Endothelial cell of umbilical vein (primary cell): ENCODE results near the gene FGF22. TPM values are rescaled to one million over a fixed set of nuclear protein-coding genes. Genes with fewer than 3 reads are reported as not detected.

Source experiments
- BruUV-seq: library from RNA; stranded (reverse); fragments of 400-500 nt; replicated peaks from 2 replicates; lab custom pipeline; 2021; lab: Mats Ljungman, UMichigan
- CTCF ChIA-PET: fragments of 300-600, 350-600 bp; sonication (Branson Sonifier 250); formaldehyde crosslinking; loops from one replicate; lab custom pipeline; 2021; ENCODE audit warnings: antibody characterized with exemption, inconsistent platforms; lab: Charles Lee
- POLR2A ChIA-PET: fragments of 300-600, 350-600 bp; sonication (Branson Sonifier 250); formaldehyde crosslinking; loops from one replicate; lab custom pipeline; 2021; ENCODE audit warnings: antibody characterized with exemption, inconsistent platforms; lab: Charles Lee
- DNase-seq: peaks from one replicate; pipeline ENCODE4 v3.0.0-alpha.2; 2011; ENCODE audit warnings: low read depth, low spot score
- FAIRE-seq: peaks from 2 replicates; lab custom pipeline; 2011; peaks lifted over from hg19 to GRCh38; lab: Jason Lieb, UNC
- H2AFZ ChIP-seq: 2 replicates; pipeline ENCODE4 v1.6.0; 2012; ENCODE audit warnings: low read depth, low read length, control low read depth, inconsistent platforms
- H3K27ac ChIP-seq: 2 replicates; pipeline ENCODE4 v1.5.1; 2011; ENCODE audit warnings: low read depth, mild to moderate bottlenecking, control low read depth, low read length, moderate library complexity; ENCODE audit not compliant: insufficient read depth
- H3K27me3 ChIP-seq, 2 experiments: 2 replicates each; pipeline versions ENCODE4 v1.6.0 to v1.6.1; 2011; ENCODE audit warnings: low read length in 2 of 2, mixed read lengths in 1 of 2; ENCODE audit not compliant: control insufficient read depth in 2 of 2, insufficient read depth in 2 of 2
- H3K36me3 ChIP-seq, 2 experiments: 2 replicates in 1 of 2; 3 replicates in 1 of 2; pipeline ENCODE4 v1.5.1; 2011; ENCODE audit warnings: low read length in 2 of 2, mild to moderate bottlenecking in 1 of 2, moderate library complexity in 1 of 2; ENCODE audit not compliant: control insufficient read depth in 2 of 2, insufficient read depth in 2 of 2; ENCODE audit errors: extremely low read depth in 1 of 2
- H3K4me1 ChIP-seq: 3 replicates; pipeline ENCODE4 v1.5.1; 2011; ENCODE audit warnings: mild to moderate bottlenecking, low read length; ENCODE audit not compliant: control insufficient read depth, insufficient read depth; ENCODE audit errors: extremely low read depth
- H3K4me2 ChIP-seq: 2 replicates; pipeline ENCODE4 v1.6.1; 2011; ENCODE audit warnings: low read length, control low read depth, mixed read lengths; ENCODE audit not compliant: insufficient read depth
- H3K4me3 ChIP-seq, 3 experiments: fragments of 200-600 bp in 1 of 3; sonication (generic), shearing (Covaris generic) in 1 of 3; replicated peaks in 1 of 3; 2 replicates each; pipeline ENCODE4 v1.5.1; 2011 to 2016; ENCODE audit warnings: control low read depth in 3 of 3, low read length in 3 of 3, mild to moderate bottlenecking in 2 of 3, inconsistent platforms in 1 of 3, low read depth in 1 of 3, moderate library complexity in 1 of 3; ENCODE audit not compliant: insufficient read depth in 1 of 3
- H3K79me2 ChIP-seq: 2 replicates; pipeline ENCODE4 v1.6.0; 2012; ENCODE audit warnings: low read length, inconsistent platforms; ENCODE audit not compliant: control insufficient read depth, insufficient read depth
- H3K9ac ChIP-seq: replicated peaks from 2 replicates; pipeline ENCODE3; 2011; ENCODE audit warnings: low read length, control low read depth; ENCODE audit not compliant: insufficient read depth; ENCODE audit errors: extremely low read depth
- H3K9me1 ChIP-seq: replicated peaks from 3 replicates; pipeline ENCODE4 v1.6.0; 2011; ENCODE audit warnings: mild to moderate bottlenecking, low read length; ENCODE audit not compliant: control insufficient read depth, insufficient read depth; ENCODE audit errors: extremely low read depth
- H3K9me3 ChIP-seq: replicated peaks from 2 replicates; pipeline ENCODE4 v1.5.1; 2012; ENCODE audit warnings: low read length, inconsistent platforms; ENCODE audit not compliant: control insufficient read depth, insufficient read depth
- H4K20me1 ChIP-seq: replicated peaks from 2 replicates; pipeline ENCODE3; 2011; ENCODE audit warnings: mild to moderate bottlenecking, low read length; ENCODE audit not compliant: control insufficient read depth, insufficient read depth; ENCODE audit errors: extremely low read depth
- EZH2 ChIP-seq: IDR thresholded peaks from 2 replicates; pipeline ENCODE4 v1.6.1; 2012; ENCODE audit warnings: borderline replicate concordance, low read depth, mild to moderate bottlenecking, moderate library complexity, low read length, inconsistent platforms; ENCODE audit not compliant: severe bottlenecking
- FOS ChIP-seq: IDR thresholded peaks from 2 replicates; pipeline ENCODE4 v1.6.1; 2011; ENCODE audit warnings: mild to moderate bottlenecking, low read length, moderate library complexity, borderline replicate concordance; ENCODE audit not compliant: insufficient read depth
- GATA2 ChIP-seq: IDR thresholded peaks from 2 replicates; pipeline ENCODE4 v1.7.0; 2011; ENCODE audit warnings: low read depth, mild to moderate bottlenecking, moderate library complexity, mixed read lengths, low read length; ENCODE audit not compliant: insufficient read length, insufficient read depth
- JUN ChIP-seq: IDR thresholded peaks from 2 replicates; pipeline ENCODE4 v1.6.1; 2011; ENCODE audit warnings: borderline replicate concordance, low read depth; ENCODE audit not compliant: insufficient read length, insufficient read depth
- MYC ChIP-seq: IDR thresholded peaks from one replicate; pipeline ENCODE4 v1.6.1; 2011; ENCODE audit warnings: mild to moderate bottlenecking, low read depth, low read length
- POLR2A ChIP-seq: IDR thresholded peaks from 2 replicates; pipeline ENCODE4 v1.6.1; 2012; ENCODE audit warnings: low read depth, mild to moderate bottlenecking, control low read depth, low read length
- POLR2AphosphoS5 ChIP-seq: IDR thresholded peaks from 2 replicates; pipeline ENCODE4 v1.6.1; 2012; ENCODE audit warnings: low read depth, mild to moderate bottlenecking, control low read depth, low read length, moderate library complexity; ENCODE audit not compliant: insufficient read depth
- dilution Hi-C: fragments of 300-500 bp; cut with MboI; formaldehyde crosslinking; loops from one replicate; pipeline ENCODE4 v1.15.0; 2019; ENCODE audit warnings: low sequenced_read_pairs; ENCODE audit not compliant: extremely low pct_ligation_motif_present
- intact Hi-C: fragments of 100-400 bp; cut with micrococcal nuclease; formaldehyde crosslinking; loops from one replicate; pipeline ENCODE4 v1.10.0; 2022
- polyA plus RNA-seq, 4 experiments: library from polyadenylated mRNA; depleted of rRNA in 3 of 4; stranded (reverse) in 3 of 4; unstranded in 1 of 4; fragments of >200 nt; gene quantifications; 2 replicates each; pipeline versions ENCODE4 v1.2.1 to v1.2.3, GENCODE V29; 2011 to 2012; ENCODE audit warnings: missing spikeins in 1 of 4
- total RNA-seq: library from RNA; stranded (reverse); gene quantifications from 2 replicates; pipeline ENCODE4 v1.2.3, GENCODE V29; 2021
- TF ChIP-seq, protein P1 (sequence below): IDR thresholded peaks from 2 replicates; pipeline ENCODE4 v1.6.1; 2011; ENCODE audit not compliant: insufficient read depth, insufficient read length
- TF ChIP-seq, protein P2 (sequence below), 2 donors: IDR thresholded peaks; 1 replicate in 1 of 2; 2 replicates in 1 of 2; pipeline ENCODE4 v1.5.1; 2011; ENCODE audit warnings: low read length in 2 of 2, mild to moderate bottlenecking in 2 of 2, moderate library complexity in 2 of 2, control low read depth in 1 of 2, inconsistent platforms in 1 of 2, low read depth in 1 of 2; ENCODE audit not compliant: insufficient read depth in 1 of 2; ENCODE audit errors: extremely low read depth in 1 of 2

Gene FGF22
- total and polyA plus RNA-seq, 2 donors (not counting 3 experiments of a cell fraction or from before 2014, with no cell fraction given): 0.07 TPM; not detected in 1

DNA sequence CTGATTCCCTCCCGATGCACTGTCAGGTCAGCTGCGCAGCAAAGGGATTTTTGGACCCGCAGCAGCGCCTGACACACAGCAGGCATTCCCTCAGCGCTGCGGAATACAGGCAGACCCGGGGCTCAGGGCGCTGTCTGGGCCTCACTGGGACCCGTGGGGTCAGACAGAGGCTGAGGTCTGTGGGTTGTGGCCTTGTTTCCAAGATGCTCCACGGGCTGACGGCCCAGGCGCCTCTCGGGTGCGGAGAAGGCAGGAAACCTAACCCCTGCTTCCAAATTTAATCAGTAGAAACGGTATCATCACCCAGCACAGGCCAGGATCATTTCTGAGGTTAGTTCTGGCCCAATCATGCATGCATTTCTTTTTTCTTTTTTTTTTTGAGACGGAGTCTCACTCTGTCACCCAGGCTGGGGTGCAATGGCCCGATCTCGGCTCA lies 24.0 kb downstream of the FGF22 start:
- FAIRE-seq (no peak), DNase-seq (no peak)
- Histone ChIP-seq H3K9ac (peak overlapping the region; percentile 43), H3K9me3 (no peaks in the 10 kb centered on the region), H3K9me1 (no peaks in the 10 kb centered on the region), H3K4me1 (peaks cover 19% of the 10 kb centered on the region), H3K4me3 (peak overlapping the region in 2 of 3 experiments; percentile 27 to 29), H3K27ac (peak overlapping the region; percentile 44), H3K4me2 (peak overlapping the region; percentile 62), H3K27me3 (no peaks in the 10 kb centered on the region), H3K36me3 (no peaks in the 10 kb centered on the region), H4K20me1 (no peaks in the 10 kb centered on the region), H3K79me2 (peaks cover 43% of the 10 kb centered on the region), H2AFZ (peak overlapping the region; percentile 93)
- TF ChIP-seq, protein P1, sequence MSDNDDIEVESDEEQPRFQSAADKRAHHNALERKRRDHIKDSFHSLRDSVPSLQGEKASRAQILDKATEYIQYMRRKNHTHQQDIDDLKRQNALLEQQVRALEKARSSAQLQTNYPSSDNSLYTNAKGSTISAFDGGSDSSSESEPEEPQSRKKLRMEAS: no peak
- no peak for TF ChIP-seq EZH2
- TF ChIP-seq, protein P2, sequence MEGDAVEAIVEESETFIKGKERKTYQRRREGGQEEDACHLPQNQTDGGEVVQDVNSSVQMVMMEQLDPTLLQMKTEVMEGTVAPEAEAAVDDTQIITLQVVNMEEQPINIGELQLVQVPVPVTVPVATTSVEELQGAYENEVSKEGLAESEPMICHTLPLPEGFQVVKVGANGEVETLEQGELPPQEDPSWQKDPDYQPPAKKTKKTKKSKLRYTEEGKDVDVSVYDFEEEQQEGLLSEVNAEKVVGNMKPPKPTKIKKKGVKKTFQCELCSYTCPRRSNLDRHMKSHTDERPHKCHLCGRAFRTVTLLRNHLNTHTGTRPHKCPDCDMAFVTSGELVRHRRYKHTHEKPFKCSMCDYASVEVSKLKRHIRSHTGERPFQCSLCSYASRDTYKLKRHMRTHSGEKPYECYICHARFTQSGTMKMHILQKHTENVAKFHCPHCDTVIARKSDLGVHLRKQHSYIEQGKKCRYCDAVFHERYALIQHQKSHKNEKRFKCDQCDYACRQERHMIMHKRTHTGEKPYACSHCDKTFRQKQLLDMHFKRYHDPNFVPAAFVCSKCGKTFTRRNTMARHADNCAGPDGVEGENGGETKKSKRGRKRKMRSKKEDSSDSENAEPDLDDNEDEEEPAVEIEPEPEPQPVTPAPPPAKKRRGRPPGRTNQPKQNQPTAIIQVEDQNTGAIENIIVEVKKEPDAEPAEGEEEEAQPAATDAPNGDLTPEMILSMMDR (IDR thresholded peaks at IDR 0.05; ENCODE audit: extremely low read depth in 1 of 2, insufficient read depth in 1 of 2, low read depth in 1 of 2, low read length in 2 of 2): no peak
- TF ChIP-seq JUN: no peak
- no peak for TF ChIP-seq MYC
- TF ChIP-seq FOS: no peak
- TF ChIP-seq POLR2AphosphoS5: no peak
- TF ChIP-seq GATA2: no peak
- TF ChIP-seq POLR2A: no peak
- dilution Hi-C loops: no loop called here
- intact Hi-C loops: loop anchor here (1.0 to 2.0 kb wide), 3 partner anchors 17 to 206 kb away; no protein-coding TSS in a partner anchor
- ChIA-PET POLR2A (no interaction called here), CTCF (interaction anchor here (0.8 to 1.9 kb wide), 6 partner anchors 14 to 79 kb away, joined by 3 to 67 read pairs (median 4); no protein-coding TSS in a partner anchor)
- no TSS peak for BruUV-seq
